KOPT-K1 (cell line): Measurements from ENCODE around the gene ARFGAP3.
"Not testable (repeated sequence)": the region's sequence is repeated elsewhere in the genome, so short reads cannot be mapped to it uniquely, and the experiment has no call there.

Experiments used
- H3K27ac ChIP-seq: fragments of 200-600 bp; sonication (generic); 2 replicates; pipeline ENCODE4 v1.5.1; 2016; ENCODE audit warnings: antibody characterized with exemption, mild to moderate bottlenecking, low read depth, low read length; ENCODE audit not compliant: poor library complexity, severe bottlenecking
- H3K36me3 ChIP-seq: fragments of 200-600 bp; sonication (generic); 2 replicates; pipeline ENCODE4 v1.5.1; 2017; ENCODE audit warnings: antibody characterized with exemption, mild to moderate bottlenecking, low read length, moderate library complexity; ENCODE audit not compliant: insufficient read depth
- H3K9me3 ChIP-seq: fragments of 200-600 bp; sonication (generic); 2 replicates; pipeline ENCODE4 v1.5.1; 2017; ENCODE audit warnings: antibody characterized with exemption, low read length, mild to moderate bottlenecking; ENCODE audit not compliant: insufficient read depth, poor library complexity, severe bottlenecking

ARFGAP3 gene

DNA sequence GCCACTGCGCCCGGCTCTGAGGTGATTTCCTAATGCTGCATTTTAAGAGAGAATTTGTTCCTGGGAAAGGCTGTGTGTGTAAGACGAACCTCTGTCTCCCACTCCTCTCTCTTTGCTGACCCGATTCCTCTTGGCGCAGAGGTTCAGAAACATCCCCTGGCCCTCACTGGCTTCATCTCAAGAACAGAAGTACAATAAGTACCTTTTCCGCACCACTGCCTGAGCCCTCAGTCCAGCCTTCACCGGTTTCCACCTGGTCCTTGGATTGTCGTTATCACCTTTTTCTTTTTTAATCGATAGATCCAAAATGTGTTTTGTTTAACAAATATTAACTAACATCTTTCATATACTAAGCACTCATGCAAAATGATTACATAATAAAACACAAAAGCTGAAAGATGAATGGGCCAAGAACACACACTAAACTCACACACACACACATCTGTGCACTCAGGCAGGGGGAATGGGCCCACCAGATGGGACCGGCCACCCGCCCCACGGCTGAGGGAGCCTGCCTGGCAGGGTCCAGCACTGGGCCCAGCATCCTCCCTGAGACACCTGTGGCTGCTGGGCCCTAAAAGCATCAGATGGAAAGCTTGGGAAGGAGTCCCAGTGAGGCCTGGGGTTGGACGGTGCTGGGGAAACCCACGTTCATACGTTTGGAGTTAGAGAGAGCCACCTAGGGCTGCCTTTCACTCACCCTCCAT is 86.0 kb downstream of the ARFGAP3 start:
- Histone ChIP-seq H3K36me3 (no peaks in the 10 kb centered on the region), H3K9me3 (no peaks in the 10 kb centered on the region), H3K27ac (no peak overlapping the region)

GRCh38 chr22:42770448-42770726 is 86.7 kb downstream of the ARFGAP3 start:
- Histone ChIP-seq H3K36me3 (no peaks in the 10 kb centered on the region), H3K27ac (no peak overlapping the region), H3K9me3 (no peaks in the 10 kb centered on the region)

DNA sequence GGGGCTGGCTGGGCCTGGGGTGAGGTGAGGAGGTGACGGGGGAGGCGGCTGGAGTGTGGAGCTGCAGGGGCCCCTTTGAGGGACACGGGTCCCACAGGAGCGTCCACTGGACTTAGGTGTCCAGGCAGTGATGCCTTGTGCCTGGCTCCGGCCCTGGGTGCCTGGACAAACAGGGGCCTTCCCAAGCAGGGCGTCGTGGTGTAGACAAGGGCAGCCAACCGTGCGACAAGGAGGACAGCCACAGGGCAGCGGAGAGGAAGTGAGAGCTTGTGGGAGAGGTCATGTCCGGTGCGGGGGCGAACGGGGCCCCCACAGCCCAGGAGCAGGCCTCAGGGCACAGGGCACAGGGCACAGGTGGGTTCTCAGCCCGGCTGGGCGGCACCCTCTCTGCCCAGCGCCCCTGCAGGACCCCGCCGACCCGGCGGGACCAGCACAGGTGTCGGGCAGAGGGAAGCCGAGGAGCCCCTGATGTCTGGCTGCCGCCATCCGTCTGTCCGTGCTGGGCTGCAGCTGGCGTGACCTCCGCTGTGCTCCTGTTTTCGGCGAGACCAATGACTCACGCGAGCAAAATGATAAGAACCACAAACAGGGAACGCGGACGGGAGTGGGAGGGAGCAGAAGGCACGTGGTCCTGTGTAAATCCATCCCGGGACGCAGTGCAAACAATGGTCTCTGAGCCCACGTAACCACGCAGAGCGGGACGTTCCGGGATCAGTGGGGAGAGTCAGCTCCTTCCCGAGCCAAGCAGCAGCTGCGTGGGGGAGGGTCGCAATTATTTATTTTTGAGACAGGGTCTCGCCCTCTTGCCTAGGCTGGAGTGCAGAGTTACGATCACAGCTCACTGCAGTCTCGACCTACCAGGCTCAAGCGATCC is 87.3 kb downstream of the ARFGAP3 start:
- H3K27ac ChIP-seq, result no peak overlapping the region
- no peaks in the 10 kb centered on the region for H3K9me3 ChIP-seq
- H3K36me3 ChIP-seq, result no peaks in the 10 kb centered on the region

DNA sequence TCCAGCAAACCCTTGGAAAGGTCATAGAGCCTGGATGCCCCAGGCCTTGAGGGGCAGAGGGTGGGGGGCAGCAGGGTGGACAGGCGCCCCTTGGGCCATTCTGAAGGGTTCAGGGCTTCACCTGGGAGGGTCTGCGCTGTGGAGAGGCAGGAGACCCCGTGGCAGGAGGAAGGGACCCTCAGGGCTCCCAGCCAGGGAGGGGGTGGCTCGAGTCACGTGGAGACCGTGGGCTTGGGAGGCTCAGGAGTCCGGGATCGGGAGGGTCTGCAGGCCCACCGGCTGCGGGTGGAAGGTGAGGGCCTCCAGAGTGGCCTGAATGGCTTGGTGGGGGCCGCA is 87.9 kb downstream of the ARFGAP3 start:
- Histone ChIP-seq H3K9me3 (no peaks in the 10 kb centered on the region), H3K36me3 (no peaks in the 10 kb centered on the region), H3K27ac (no peak overlapping the region)

DNA sequence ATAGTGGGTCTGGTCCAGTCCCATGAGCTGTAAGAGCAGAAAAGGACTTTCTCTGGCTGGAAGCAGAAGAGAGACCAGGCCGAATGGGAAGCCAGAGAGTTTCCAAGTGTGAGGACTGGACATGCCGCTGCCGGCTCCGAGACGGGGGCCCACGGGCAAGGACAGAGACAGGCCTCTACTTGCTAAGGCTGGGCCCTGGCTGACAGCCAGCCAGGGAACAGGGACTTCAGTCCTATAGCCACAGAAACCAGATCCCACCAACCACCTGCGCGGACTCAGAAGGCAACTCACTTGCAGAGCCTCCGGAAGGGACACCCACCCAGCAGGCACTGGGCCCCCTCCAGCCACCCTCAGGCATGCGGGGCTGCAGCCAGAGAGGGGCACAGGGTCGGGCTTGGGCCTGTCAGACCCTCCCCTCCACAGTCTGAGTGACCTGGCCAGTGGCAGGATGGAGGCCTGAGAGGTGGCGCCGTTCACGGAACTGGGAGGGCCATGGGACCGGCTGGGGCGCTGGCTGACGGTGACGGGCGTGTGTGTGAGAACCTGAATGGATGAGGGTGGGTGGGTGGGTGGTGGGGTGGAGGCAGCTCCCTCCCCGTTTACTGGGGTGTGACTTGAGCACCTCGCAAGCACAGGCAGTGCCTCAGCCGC is 88.6 kb downstream of the ARFGAP3 start:
- Histone ChIP-seq H3K36me3 (no peaks in the 10 kb centered on the region), H3K27ac (no peak overlapping the region), H3K9me3 (no peaks in the 10 kb centered on the region)

- Histone ChIP-seq H3K36me3 (no peaks in the 10 kb centered on the region), H3K9me3 (no peaks in the 10 kb centered on the region), H3K27ac (no peak overlapping the region)
These were observed 90.2 kb downstream of the ARFGAP3 start for GRCh38 chr22:42766860-42767259.

- Histone ChIP-seq H3K9me3 (no peaks in the 10 kb centered on the region), H3K36me3 (no peaks in the 10 kb centered on the region), H3K27ac (no peak overlapping the region)
These were observed 92.1 kb downstream of the ARFGAP3 start for GRCh38 chr22:42764895-42765363.

DNA sequence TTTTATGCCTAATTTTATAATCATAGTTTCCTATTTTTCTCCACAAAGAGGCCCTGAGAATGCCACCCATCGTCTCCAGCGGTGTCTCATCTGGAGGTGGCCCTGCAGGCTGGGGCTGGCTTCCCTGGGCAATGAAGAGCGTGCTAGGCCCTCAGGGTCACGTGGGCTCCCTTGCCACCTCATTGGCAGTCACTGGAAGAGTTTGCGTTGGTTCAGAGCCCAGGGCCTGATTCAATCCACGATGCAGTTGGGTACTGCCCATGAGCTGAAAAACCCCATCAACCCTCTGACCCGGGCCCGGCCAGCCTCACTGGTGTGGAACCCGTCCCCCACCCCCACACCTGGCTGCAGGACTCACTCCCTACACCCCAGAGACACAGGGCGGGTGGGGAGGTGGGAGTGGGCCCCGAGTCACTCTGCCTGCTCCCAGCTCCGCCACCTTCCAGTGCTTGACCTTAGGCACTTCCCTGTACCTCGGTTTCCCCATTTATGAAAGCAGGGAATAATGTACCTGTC is 93.0 kb downstream of the ARFGAP3 start:
- H3K27ac ChIP-seq, result no peak overlapping the region
- H3K36me3 ChIP-seq, result no peaks in the 10 kb centered on the region
- H3K9me3 ChIP-seq, result no peaks in the 10 kb centered on the region

- H3K27ac ChIP-seq, result no peak overlapping the region
- H3K9me3 ChIP-seq, result no peaks in the 10 kb centered on the region
- H3K36me3 ChIP-seq, result no peaks in the 10 kb centered on the region
These were observed 96.1 kb downstream of the ARFGAP3 start for GRCh38 chr22:42760806-42761565.

- no peak overlapping the region for H3K27ac ChIP-seq
- no peaks in the 10 kb centered on the region for H3K36me3 ChIP-seq
- no peaks in the 10 kb centered on the region for H3K9me3 ChIP-seq
These were observed 98.0 kb downstream of the ARFGAP3 start for GRCh38 chr22:42758931-42759629.

DNA sequence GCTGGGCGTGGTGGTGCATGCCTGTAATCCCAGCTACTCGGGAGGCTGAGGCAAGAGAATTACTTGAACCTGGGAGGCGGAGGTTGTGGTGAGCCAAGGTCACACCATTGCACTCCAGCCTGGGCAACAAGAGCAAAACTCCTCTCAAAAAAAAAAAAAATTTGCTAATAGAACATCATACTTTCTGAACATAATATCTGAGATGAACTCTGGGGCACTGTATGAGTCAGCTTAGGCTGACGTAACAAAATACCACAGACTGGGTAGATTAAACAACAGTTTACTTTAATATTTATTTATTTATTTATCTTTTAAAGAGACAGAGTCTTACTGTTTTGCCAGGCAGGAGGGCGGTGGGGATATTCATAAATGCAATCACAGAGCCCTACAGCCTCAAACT is 101.5 kb downstream of the ARFGAP3 start:
- not testable (repeated sequence) for H3K36me3 ChIP-seq, H3K9me3 ChIP-seq, H3K27ac ChIP-seq

DNA sequence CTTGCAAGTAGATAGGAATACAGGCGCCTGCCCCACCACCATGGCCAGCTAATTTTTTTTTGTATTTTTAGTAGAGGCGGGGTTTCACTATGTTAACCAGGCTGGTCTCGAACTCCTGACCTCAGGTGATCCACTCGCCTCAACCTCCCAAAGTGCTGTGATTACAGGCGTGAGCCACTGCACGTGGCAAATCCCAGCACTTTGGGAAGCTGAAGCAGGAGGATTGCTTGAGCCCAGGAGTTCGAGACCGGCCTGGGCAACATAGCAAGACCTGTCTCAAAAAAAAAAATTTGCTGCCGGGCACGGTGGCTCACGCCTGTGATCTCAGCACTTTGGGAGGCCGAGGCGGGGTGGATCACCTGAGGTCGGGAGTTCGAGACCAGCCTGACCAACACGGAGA is 102.0 kb downstream of the ARFGAP3 start:
- not testable (repeated sequence) for H3K9me3 ChIP-seq, H3K27ac ChIP-seq, H3K36me3 ChIP-seq

GRCh38 chr22:42754658-42755057 is 102.4 kb downstream of the ARFGAP3 start:
- Histone ChIP-seq H3K27ac (no peak overlapping the region), H3K36me3 (no peaks in the 10 kb centered on the region), H3K9me3 (no peaks in the 10 kb centered on the region)

GRCh38 chr22:42752912-42753311 is 104.2 kb downstream of the ARFGAP3 start:
- no peak overlapping the region for H3K27ac ChIP-seq
- no peaks in the 10 kb centered on the region for H3K36me3 ChIP-seq
- H3K9me3 ChIP-seq, result no peaks in the 10 kb centered on the region
